ENCODE results near the gene DEPDC7.
A peak's percentile ranks its signal among the peaks of the same experiment; 100 is the strongest.
"Not testable (repeated sequence)": the region's sequence is repeated elsewhere in the genome, so short reads cannot be mapped to it uniquely, and the experiment has no call there.

The DEPDC7 gene

DNA sequence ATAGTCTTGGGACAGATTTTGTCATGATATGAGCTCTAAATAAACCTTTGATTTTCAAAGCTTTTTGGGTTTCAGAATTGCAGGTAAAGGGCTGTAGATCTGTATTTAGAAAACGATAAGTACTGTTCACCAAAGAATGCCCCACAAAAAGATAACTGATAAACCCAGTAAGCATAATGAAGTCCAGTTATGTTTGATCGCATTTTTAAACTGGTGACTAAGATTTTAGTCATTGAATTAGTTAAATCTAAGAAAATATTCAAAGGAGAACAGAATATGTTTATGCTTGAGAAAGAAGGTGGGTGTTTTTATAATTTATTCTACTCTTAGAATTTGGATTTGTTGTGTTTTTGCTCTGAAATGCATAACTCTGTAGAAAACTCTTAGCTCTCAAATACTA, 11.6 kb downstream of the DEPDC7 start:
- no peak for DNase-seq

DNA sequence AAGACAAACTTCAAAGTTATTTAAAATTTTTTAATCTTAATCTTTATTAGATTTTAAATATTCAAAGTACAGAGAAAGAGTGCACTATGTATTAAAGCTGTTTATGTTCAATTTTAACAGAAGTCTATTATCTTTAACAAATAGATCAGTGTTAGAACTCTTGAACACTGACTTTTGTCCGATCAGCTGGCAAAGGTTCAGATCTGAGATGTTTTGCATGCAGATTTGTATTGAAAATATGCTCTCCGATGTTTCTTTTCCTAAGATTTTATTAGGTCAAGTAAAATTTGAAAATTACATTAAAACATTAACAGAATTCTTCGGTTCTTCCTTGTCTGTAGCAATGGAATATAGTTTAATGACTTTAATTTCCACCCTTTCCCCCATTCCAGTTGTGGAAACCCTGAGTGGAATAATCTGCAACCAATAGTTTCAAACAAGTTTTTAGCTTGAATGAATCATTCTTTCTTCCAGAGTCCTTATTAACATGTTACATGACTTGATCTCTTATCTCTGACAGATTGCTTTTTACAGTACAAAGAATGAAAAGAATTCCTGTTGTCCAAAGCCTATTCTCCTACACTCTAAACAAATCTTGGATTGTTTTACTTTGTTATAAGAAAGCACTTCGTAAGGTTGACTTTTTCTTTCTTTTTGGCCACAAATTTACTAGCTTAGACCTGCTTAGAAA, 12.3 kb downstream of the DEPDC7 start:
- no peak for DNase-seq

DNA sequence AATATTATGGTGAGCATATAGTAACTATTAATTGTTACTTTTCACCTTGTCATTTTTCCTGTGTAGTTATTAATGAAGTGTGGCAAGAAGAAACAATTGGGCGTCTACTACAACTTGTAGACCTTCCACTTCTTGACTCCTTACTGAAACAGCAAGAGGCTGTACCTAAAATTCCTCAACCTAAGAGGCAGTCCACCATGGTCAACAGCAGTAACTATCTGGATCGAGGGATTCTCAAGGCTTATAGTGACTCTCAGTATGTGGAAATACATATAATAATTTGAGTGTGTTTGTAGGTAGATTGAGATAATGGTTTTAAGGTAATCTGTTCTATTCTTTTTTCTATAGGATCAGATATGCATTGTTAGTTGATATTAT, 12.8 kb downstream of the DEPDC7 start:
- DNase-seq = no peak

- DNase-seq = not testable (repeated sequence)
Measured at GRCh38 chr11:33029218-33029617, 13.5 kb downstream of the DEPDC7 start.

- no peak for DNase-seq
Measured at GRCh38 chr11:33033493-33033892, 17.8 kb downstream of the DEPDC7 start.

DNA sequence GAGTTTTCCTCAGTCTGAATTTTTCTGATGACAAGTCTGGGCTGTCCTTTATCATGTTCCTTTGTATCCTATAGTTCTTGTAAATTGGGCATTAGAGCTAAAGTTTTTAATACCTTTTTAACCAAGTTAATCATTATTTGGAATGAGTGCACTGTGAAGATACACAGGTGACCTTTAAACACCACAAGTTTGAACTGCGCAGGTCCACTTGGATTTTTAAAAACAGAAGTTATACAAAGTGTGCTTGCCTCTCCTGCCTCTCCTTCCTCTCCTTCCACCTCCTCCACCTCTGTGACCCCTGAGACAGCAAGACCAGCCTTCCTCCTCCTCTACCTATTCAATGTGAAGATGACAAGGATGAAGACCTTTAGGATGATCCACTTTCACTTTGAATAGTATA, 19.3 kb downstream of the DEPDC7 start:
- DNase-seq = no peak

DNA sequence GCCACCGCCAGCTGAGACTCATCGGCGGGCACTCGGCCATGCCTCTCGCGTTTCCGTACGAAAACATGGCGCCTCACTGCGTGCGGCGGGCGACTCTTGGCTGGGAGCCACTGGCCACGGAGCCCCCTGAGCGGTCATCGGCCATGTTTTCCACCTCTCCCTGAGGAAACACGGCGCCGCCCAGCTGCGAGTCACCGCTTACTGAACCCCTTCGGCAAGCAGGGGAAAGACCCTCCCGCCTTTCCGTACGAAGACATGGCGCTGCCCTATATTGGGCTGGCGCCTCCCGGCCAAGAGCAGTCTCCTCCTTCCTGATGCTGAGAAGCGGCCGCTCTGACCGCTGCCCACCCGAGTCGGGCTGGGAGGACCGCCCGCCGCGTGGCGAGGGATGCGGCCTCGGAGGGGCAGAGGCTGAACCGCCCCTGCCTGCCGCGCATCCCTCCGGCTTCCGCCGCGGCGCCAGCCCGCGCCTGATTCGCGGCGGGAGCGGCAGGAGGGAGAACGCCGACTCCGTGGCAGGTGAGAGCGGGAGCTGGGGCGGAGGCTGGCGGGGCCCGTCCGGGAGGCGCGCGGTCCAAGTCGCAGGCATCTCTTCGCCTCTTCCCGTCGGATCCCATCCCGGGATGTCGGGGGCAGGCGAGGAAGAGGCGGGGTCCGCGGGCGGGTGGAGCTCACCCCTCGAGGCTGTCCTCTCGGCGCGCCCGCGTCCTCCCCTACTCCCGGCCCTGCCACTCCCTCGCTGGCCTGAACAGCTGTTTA, 23.8 kb downstream of the DEPDC7 start, which contains the start of gene TCP11L1:
TSS of gene TCP11L1 (plus strand) at position 299 of the 759 bp plus-strand sequence. CDS start 4,202 bp downstream, outside the sequence.
- DNase-seq = peak; percentile 81

- DNase-seq = peak; percentile 66
Measured at GRCh38 chr11:33040033-33040861, 24.6 kb downstream of the DEPDC7 start.

DNA sequence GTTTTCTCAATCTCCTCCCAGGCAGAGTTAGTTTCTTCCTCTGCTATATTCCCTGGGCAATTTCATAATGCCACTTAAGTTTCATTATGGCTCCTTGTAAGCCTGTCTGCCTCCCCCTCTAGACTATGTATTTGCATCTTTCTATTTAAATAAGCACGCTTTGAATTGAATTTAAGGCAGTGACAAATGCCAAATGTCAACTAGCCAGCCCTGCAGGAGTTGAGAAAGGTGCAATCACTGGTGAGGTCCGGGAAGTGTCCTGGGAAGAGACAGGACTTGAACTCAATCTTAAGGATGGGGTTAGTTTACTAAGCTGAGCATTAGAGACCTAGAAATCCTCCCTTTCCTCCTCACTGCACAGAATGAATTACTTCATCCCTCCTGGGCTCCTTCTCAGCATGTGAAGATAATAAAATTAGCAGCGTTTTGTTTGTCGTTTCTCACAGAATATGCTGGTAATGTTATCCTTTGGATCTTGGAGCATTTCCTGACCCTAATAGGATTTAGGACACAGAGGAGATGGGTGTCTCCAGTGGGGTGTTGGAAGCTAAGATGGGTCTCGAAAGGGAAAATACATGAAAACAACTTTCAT, 25.3 kb downstream of the DEPDC7 start:
- no peak for DNase-seq

DNA sequence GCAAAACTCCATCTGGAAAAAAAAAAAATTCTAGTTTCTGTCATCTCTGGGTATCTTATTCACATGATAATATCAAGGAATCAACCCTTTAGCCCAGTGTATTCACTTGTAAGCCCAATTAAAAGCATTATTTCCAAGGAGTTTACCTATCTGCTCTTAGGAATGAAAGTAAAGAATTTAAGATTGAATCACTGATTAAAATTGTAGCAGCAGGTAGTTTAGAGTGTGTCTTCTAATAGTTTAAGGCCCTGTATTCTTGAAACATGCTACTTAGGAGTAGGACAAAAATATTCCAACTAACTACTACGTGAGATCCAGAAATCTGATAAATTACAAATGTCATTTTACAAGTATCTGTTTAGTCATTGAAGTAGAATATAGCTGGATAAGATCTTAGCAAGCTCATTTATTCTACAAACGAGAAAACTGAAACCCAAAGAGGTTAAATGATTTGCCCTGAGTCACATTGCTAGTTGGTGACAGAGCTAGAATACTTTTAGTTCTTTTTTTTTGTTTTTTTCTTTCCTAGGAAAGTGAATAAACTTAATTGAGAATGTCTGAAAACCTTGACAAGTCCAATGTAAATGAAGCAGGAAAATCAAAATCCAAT, 27.6 kb downstream of the DEPDC7 start:
- DNase-seq = no peak

GRCh38 chr11:33044285-33044756, 28.6 kb downstream of the DEPDC7 start:
- no peak for DNase-seq

DNA sequence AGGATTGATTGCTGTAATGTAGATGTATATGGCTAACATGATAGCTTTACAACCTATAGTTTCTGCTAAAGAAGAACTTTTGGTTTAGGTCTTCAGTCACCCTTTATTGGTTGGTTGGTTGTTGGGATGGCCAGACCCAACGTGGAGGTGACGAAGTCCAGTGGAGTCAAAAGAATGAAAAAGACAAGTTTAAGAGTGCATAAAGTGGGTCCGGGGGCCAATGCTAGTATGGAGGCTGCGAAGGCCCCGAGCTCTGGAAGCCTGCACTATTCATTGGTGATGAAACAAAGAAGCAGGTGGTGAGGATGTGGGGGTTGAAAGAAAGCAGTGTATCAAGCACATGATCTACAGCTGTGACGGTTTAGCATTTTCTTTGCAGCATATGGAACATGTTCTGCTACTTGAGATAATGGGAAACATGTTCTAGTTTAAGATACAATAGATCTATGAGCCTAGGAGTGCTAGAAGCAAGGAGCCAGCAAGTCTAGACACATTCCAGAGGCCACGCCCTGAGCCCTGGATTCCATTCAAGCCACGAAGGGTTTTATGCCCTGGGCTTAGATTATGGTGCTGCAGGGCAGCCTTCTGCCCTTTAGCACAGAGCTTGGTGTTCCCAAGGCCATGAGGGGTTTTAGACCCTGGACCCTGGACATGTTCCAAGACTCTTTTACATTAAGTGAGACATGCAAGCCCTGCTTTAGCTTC, 30.0 kb downstream of the DEPDC7 start:
- no peak for DNase-seq

DNA sequence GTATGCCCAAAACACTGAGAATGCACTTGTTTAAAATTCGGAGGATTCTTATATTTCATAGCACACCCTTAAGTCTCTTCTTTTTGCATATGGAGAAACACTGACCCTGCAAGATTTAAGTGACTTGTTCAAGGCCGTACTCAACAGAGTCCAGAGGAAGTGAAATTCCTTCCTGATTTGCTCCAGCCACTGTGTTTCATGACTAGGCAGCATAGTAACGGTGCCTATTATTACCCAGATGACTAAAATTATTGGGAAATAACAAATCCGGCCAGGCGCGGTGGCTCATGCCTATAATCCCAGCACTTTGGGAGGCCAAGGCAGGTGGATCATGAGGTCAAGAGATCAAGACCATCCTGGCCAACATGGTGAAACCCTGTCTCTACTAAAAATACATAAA, 33.0 kb downstream of the DEPDC7 start:
- not testable (repeated sequence) for DNase-seq

DNA sequence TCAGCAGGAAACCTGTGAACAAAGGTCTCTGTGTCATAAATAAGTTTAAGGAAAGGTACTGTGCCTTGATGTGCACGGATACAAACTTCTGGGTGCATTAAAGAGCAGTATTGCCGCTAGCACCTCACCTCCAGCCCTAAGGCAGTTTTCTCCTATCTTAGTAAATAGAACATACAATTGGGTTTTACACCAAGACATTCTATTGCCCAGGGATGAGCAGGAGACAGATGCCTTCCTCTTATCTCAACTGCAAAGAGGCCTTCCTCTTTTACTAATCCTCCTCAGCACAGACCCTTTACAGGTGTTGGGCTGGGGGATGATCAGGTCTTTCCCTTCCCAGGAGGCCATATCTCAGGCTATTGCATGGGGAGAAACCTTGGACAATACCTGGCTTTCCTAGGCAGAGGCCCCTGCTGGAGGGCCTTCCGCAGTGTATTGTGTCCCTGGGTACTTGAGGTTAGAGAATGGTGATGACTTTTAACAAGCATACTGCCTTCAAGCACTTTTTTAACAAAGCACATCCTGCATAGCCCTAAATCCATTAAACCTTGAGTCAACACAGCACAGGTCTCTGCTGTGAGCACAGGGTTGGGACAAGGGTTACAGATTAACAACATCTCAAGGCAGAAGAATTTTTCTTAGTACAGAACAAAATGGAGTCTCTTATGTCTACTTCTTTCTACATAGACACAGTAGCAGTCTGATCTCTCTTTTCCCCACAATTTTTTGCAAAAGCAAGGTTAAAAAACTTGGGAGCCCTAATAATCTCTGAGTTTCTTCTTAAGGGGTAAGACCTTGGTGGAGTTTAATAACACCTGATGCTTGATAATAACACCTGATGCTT, 34.1 kb downstream of the DEPDC7 start:
- DNase-seq = not testable (repeated sequence)

GRCh38 chr11:33052231-33052630, 36.6 kb downstream of the DEPDC7 start:
- DNase-seq = no peak

DNA sequence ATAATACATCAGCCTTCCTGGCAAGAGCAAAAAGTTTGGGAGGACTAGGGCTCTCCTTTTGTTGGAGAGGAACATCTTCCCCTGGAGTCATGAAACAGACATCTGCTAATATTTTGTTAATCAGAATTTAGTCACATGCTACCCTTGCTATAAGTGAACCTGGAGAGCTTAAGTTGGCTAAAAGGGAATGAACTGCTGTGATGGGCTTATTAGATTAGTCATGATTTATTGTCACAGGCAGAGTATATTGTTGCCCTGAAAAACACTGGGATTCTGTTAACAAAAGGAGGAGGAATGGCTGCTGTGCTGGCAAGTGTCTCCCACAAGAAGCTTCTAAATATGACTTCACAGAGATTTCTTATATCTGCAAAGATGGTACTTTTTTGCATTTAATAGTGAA, 39.7 kb downstream of the DEPDC7 start:
- no peak for DNase-seq

DNA sequence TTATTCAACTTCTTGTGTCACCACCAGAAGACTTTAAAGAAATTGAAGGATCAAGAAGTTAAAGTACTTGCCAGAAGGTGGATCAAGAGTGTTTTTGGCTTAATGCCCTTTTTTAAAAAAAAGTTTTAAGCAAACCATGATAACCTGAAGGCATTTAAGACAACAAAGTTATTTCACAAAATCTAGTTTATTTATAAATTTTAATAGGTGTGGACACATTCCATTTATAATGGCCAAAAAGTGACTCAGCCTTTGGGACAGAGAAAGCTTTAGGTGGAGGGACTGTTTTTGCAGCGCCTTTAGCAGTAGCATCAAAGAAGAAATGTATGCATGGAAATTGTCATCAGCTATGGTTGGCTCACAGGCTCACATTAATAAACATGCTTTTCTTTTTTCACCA, 41.6 kb downstream of the DEPDC7 start:
- no peak for DNase-seq

DNA sequence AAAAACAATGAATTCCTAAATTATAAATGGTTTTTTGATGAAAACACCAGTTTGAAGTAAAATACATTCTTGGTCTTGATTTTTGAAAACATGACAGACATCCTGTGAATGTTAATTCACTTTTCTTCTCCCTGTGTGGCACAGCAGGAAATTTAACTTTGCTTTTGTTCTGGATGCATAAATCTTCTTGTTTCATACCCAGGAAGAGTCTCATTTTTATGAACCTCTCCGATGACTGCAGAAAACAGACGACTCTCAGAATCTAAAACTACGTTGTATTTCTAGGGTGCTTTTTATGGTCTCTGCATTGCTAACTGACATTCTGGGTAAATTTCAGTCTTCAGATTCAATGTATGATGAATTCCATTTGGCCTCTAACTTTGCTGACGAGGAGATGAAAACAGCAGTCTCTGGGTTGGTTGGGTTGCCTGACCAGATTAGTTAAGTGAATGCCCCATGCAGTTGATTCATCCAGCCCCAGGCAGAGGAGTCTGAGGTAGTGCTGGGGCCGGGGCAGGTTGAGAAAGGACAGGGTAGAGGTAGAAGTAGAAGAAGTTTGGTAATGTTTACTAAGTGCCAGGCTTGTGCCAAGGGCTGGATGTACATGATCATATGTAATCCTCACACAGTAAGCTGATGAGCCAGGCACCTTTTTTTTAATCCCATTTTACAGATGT, 43.8 kb downstream of the DEPDC7 start:
- no peak for DNase-seq

- DNase-seq = no peak
Measured at GRCh38 chr11:33060271-33060670, 44.6 kb downstream of the DEPDC7 start.

- no peak for DNase-seq
Measured at GRCh38 chr11:33062137-33062536, 46.5 kb downstream of the DEPDC7 start.
